ENCODE data around the gene SLC38A3. TPM values are rescaled to one million over a fixed set of nuclear protein-coding genes. Genes with fewer than 3 reads are reported as not detected.

The SLC38A3 gene
- total and polyA plus RNA-seq, 9 of the 15 experiments (the other 6 are each of a cell fraction or from before 2014, with no cell fraction given) = 0.09 to 0.38 (median 0.16) TPM; not detected in 6

DNA sequence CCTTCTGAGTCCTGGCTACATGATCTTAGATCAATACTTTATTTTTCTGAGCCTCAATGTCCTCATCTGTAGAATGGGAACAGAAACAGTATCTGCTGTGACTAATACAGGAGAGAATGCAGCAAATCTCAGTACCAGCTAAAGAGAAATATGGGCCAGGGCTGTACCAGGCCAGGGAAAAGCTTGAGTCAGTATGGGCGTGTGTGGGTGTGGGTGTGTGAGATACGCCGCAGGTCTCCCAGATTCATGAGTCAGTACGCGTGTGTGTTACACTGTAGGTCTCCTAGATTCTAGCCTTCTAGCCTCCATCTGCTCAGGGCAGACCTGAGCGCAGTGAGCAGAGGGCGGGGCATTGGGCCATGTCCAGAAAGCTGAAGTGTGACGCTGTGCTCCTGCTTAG lies 46.1 kb downstream of the SLC38A3 start (continued):
- TF ChIP-seq, protein P1, sequence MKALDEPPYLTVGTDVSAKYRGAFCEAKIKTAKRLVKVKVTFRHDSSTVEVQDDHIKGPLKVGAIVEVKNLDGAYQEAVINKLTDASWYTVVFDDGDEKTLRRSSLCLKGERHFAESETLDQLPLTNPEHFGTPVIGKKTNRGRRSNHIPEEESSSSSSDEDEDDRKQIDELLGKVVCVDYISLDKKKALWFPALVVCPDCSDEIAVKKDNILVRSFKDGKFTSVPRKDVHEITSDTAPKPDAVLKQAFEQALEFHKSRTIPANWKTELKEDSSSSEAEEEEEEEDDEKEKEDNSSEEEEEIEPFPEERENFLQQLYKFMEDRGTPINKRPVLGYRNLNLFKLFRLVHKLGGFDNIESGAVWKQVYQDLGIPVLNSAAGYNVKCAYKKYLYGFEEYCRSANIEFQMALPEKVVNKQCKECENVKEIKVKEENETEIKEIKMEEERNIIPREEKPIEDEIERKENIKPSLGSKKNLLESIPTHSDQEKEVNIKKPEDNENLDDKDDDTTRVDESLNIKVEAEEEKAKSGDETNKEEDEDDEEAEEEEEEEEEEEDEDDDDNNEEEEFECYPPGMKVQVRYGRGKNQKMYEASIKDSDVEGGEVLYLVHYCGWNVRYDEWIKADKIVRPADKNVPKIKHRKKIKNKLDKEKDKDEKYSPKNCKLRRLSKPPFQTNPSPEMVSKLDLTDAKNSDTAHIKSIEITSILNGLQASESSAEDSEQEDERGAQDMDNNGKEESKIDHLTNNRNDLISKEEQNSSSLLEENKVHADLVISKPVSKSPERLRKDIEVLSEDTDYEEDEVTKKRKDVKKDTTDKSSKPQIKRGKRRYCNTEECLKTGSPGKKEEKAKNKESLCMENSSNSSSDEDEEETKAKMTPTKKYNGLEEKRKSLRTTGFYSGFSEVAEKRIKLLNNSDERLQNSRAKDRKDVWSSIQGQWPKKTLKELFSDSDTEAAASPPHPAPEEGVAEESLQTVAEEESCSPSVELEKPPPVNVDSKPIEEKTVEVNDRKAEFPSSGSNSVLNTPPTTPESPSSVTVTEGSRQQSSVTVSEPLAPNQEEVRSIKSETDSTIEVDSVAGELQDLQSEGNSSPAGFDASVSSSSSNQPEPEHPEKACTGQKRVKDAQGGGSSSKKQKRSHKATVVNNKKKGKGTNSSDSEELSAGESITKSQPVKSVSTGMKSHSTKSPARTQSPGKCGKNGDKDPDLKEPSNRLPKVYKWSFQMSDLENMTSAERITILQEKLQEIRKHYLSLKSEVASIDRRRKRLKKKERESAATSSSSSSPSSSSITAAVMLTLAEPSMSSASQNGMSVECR (CRISPR knock-in tag; IDR thresholded peaks at IDR 0.05) = no peak
- no peak for TF ChIP-seq U2AF2 (optimal IDR thresholded peaks at IDR 0.05; ENCODE audit: low read depth, low read length)
- TF ChIP-seq BDP1 (IDR thresholded peaks at IDR 0.05; ENCODE audit: insufficient read depth, insufficient read length) = no peak
- TF ChIP-seq RCOR1 (IDR thresholded peaks at IDR 0.05; ENCODE audit: borderline replicate concordance in 1 of 2, low read depth in 2 of 2, low read length in 2 of 2) = peak; percentile 19 to 72; a peak in 3 of 4 replicates
- TF ChIP-seq PHF8 (IDR thresholded peaks at IDR 0.05; ENCODE audit: borderline replicate concordance, low read length) = no peak
- TF ChIP-seq ZNF644 (tag; IDR thresholded peaks at IDR 0.05; ENCODE audit: low read depth) = no peak
- peak; percentile 73 for TF ChIP-seq FOSL1 (tag; conservative IDR thresholded peaks at IDR 0.05)
- TF ChIP-seq POLR3A (IDR thresholded peaks at IDR 0.05; ENCODE audit: borderline replicate concordance, extremely low read depth, insufficient read depth, insufficient read length) = no peak
- TF ChIP-seq CGGBP1 (CRISPR knock-in tag; IDR thresholded peaks at IDR 0.05) = no peak
- TF ChIP-seq SMAD2 (IDR thresholded peaks at IDR 0.05; ENCODE audit: low read depth, low read length) = no peak
- TF ChIP-seq LCOR (CRISPR knock-in tag; IDR thresholded peaks at IDR 0.05) = no peak
- TF ChIP-seq FOXJ2 (tag; IDR thresholded peaks at IDR 0.05) = no peak
- TF ChIP-seq SRSF1 (IDR thresholded peaks at IDR 0.05; ENCODE audit: low read depth, low read length) = no peak
- no peak for TF ChIP-seq CBX1 (IDR thresholded peaks at IDR 0.05; ENCODE audit: low read depth)
- TF ChIP-seq E2F3 (CRISPR knock-in tag; IDR thresholded peaks at IDR 0.05) = no peak
- TF ChIP-seq SREBF1 (IDR thresholded peaks at IDR 0.05; ENCODE audit: borderline replicate concordance, low read depth, low read length) = no peak
- TF ChIP-seq NCOA1 (IDR thresholded peaks at IDR 0.05; ENCODE audit: low read depth) = no peak
- TF ChIP-seq DPF2 (IDR thresholded peaks at IDR 0.05) = peak; percentile 39; the same call in 1 of the 2 replicates
- no peak for TF ChIP-seq ZBTB1 (CRISPR knock-in tag; IDR thresholded peaks at IDR 0.05; ENCODE audit: borderline replicate concordance, low read depth)
- no peak for TF ChIP-seq PHTF2 (CRISPR knock-in tag; IDR thresholded peaks at IDR 0.05)
- no peak for TF ChIP-seq ZNF23 (CRISPR knock-in tag; IDR thresholded peaks at IDR 0.05)
- no peak for TF ChIP-seq KLF6 (CRISPR knock-in tag; IDR thresholded peaks at IDR 0.05; ENCODE audit: borderline replicate concordance)
- TF ChIP-seq HNRNPK (IDR thresholded peaks at IDR 0.05; ENCODE audit: low read depth, low read length, poor library complexity, severe bottlenecking) = no peak
- no peak for TF ChIP-seq TAF1 (IDR thresholded peaks at IDR 0.05; ENCODE audit: control insufficient read depth, extremely low read depth, insufficient read depth, low read length, severe bottlenecking)
- TF ChIP-seq LARP7 (IDR thresholded peaks at IDR 0.05) = no peak
- TF ChIP-seq SIRT6 (IDR thresholded peaks at IDR 0.05; ENCODE audit: low read depth, low read length) = no peak
- TF ChIP-seq SMARCA5 (IDR thresholded peaks at IDR 0.05) = 0 out of 2 replicates have a peak, but pooled peaks have one; percentile 21
- TF ChIP-seq HDAC1 (IDR thresholded peaks at IDR 0.05) = peak in 1 of 2 experiments; percentile 73; a peak in 2 of 4 replicates

All from K562 (cell line).